HG03520 (cell line): ENCODE data around the gene FSD1.
A peak's percentile ranks its signal among the peaks of the same experiment; 100 is the strongest.

Experiments used
- ATAC-seq: cut with Tn5 transposase; IDR thresholded peaks from one replicate; pipeline ENCODE4 v1.9.1; 2021; ENCODE audit warnings: mild to moderate bottlenecking, moderate library complexity; ENCODE audit not compliant: unreplicated experiment

FSD1 gene

DNA sequence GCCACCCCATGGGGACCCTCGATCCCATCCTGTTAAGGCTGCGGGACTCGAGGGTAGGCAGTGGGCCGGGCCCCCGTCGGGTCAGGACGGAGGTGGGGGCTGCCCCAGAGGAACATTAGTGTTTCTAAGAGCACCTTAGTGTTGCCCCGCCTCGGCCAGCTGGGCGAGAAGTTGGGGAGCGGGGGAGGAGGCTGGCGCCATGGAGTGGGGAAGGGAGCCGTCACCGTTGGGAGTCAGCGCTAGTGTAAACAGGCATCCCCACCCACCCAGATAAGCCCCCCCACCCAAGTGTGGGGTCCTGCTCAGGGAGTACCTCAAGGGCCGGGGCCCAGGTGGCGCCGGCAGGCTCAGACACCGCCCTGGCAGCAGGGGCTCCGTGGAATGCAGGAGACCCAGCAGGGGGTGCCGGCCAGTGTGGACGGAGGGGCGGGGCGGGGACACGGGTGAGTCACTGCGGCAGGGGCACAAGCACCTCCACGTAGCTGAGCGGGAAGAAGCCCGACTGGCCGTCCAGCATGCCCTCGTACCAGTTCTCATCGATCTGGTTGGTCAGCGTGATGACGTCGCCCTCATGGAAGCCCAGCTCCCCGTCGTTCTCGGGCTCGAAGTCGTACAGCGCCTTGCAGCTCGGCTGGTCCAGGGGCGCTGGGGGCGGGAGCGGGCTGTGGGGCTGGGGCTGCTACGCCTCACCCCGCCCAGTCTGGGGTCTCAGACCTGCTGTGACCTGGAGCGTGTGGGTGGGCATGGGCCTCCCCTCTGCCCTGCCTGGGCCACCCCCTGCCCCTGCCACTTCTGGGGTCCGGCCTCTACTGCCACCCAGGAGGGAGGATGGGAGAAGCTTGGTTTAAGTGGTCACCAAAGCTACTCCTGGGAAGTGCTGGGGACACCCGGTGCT lies 57.0 kb downstream of the FSD1 start:
- no peak for ATAC-seq

DNA sequence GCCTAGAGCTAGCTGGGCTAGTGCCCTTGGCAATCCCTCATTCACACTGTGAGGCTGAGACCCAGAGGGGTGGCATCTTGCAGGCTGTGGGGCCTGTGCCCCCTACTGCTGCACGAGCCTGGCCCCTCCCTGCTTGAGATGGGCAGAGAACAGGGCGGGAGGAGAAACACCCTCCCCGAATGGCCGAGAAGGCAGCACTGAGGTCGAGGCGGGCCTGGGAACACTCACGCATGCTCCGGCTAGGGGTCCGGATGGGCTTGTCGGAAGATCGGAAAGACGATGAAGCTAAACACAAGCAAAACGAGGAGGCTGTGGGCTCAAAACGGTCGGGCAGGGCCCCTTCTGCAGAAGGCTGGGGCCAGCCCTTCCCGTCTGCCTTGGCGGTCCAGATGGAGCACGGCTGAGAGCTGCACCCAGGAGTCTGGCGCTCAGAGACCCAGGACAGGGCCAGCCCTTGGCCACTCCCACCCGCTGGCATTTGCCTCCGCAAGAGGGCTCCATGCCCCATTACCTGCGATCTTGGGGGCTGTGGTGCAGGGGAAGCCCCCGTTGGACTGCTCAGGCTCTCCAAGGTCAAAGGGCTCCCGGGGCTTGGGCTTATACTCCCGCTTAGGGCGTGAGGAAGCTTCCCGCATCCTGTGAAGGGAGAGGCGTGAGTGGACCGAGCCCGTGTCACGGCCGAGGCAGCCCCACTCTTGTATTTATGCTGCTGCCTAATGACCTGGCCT lies 57.9 kb downstream of the FSD1 start:
- no peak for ATAC-seq

DNA sequence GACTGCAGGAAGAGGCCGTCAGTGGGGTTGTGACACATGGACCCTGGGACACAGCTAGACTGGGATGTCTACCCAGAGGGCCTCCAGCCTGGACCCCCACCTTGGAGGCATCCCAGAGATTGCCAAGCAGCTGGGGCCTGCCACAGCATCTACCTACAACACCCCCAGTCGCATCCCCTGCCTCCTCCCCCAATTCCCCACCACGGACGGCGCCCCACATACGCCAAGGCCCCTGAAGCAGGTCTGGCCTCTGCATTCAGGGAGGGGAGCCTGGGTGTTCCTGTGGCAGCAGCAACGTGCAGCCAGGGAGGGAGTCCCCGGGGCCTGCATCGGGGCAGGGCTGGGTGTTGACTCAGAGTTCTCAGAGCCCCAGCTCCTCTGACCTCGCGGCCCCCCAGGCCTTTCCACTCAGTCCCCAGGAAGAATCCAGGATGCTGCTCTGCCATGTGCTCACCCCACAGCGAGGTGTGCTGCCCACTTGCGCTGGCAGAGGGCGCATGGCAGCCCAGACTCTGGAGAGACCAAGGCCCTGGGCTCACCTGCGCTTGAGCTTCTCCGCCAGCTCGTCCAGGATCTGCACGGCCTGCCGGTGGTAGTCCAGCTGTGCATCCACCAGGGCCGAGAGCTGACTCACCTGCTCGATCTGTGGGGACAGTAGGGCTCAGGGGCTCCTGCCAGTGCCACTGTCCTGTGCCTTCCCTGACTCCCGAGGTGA lies 58.6 kb downstream of the FSD1 start:
- no peak for ATAC-seq

DNA sequence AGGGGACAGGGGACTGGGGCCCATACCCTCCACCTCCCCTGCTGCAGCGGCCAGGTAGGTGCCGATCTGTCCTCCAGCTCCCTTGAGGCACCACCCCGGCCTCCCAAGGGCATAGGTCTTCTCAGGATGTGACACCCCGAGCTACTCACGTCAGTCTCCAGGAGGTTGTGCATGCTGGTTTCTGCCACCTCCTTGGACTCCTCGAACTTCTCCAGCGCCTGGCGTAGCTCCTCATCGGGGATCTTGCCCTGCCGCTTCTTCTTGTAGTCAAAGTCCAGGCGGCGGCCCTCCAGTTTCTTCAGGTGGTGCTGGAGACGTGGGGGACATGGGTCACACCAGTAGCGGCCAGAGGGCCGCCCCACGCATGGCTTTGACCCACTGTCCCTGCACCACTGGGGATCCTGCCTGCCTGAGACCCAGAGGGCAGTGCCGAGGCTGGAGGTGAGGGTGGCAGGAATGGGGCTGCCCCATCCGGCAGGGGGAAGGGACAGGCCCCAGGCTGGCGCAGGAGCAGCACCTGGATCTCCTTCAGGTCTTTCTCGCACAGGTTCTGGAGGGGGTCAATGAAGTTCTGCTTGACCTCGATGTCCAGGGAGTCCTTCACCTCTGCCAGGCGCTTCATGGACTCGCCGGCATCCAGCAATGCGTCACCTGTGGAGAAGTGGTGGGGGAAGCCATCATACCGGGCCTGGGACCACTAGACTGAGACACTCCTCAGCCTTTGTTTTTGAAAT lies 59.3 kb downstream of the FSD1 start:
- no peak for ATAC-seq

DNA sequence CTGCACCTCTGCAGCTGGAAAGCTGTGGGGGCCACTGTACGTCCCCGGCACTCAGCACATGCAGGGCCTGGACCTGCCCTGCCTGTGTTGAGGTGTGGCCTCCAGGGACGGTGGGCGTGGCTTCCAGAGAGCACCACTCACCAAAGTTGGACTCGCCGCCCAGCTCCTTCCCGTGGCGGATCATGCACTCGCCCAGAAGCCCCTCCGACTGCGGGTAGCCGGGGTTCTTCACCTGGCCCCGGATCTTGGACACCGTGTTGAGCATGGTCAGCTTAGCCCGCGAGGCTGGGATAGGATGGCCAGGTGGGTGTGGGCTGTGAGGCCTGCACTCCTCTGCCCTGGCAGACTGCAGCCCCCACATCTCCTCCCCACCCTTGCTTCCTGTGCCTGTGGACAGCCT lies 60.9 kb downstream of the FSD1 start:
- no peak for ATAC-seq

DNA sequence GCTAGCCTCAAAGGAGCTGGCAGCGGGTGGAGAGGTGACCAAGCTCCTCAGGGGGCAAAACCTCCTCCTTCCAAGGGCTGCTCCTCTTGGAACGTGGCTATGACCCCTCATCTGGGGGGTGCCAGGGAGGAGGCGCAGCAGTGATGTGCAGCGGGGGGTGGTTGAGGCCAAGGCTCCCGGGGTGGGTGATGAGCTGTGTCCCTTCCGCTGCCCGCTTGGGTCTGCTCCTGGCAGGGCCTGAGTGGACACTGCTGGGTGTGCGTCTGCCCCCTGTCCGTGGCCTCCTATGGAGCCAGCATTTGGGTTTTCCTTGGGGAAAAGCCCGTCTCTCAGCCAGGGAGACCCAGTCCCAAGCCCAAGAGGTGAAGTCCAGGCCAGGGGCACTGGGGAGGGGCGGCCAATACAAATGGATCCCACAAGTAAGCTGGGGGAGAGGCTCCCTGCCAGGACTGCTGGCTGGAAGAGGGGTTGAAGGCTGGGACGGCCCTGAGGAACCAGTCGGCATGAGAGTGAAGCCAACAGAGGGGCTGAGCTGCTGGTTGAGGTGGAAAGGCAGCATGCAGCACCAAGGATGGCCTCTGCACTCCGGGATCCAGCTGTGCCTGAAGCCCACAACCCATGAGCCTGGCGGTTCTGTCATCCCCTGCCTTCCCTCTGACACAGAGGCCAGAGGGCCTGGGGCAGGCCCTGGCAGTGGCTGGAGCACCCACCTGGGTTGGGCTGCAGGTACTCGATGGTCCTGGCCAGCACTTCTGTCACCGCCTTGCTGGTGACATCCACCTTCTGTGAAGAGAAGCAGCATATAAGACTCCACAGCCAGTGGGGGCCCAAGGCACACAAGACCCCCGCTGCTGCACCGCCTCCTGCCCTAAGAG lies 61.6 kb downstream of the FSD1 start:
- no peak for ATAC-seq

DNA sequence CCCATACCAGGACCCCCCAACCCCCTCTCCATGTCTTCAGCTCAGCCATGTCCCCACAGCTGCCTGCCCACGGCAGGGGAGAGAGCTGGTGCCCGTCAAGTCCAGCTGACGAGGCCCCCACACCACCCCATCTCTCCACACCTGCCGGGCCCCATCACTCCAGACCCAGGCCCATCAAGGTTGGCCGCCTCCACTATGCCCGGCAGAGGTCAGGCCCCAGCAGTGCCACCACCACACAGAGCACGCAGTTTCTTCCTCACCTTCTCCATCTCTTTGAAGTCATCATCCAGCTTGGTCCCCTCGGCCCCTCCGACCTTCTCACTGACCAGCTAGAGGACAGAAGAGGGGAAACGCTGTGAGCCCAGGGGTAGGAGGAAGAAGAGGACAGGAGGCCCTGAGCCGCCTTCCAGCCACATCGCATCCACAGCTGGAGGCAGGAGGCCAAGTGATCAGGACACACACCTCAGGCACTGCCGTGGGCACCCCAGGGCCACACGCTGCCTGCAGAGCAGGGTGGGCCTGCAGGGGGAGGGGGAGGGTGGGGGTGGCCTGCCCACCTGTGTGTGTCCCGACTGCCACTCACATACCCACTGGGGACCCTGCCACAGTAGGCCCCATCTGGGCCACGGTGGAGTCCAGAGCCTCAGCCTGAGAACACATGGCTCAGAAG lies 62.4 kb downstream of the FSD1 start:
- no peak for ATAC-seq

DNA sequence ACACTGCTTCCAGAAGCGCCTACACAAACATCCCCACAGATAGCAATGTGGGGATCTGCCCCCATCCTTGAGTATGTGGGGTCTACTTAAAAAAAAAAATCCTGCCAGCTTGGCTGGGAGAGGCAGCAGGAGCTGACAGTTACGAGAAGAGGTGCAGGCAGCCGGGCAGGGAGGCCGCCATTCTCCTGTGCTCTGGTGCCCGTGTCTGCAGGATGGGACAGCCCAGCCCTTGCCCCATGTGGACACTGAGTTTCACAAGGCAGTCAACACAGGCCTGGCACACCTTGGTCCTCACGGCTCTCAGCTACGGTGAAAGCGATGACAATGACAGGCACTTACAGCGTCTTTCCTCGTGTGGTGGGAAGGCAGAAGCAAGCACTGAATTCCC lies 62.9 kb downstream of the FSD1 start:
- ATAC-seq = no peak

DNA sequence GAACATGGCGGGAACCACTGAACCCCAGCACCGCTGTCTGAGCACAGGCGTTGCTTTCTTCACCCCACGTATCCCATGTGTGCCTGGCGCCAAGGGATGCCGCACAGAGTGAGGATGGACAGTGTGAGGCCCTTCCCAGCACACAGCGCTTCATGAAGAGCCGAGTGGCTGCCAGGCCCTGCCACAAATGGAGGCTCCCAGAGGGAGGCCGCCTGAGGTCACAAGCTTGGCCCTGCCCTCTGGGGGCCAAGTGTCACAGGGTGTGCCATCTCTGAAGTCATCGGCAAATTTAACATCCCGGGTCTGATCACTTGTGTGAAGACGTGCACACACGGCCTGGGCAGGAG lies 63.4 kb downstream of the FSD1 start:
- no peak for ATAC-seq

DNA sequence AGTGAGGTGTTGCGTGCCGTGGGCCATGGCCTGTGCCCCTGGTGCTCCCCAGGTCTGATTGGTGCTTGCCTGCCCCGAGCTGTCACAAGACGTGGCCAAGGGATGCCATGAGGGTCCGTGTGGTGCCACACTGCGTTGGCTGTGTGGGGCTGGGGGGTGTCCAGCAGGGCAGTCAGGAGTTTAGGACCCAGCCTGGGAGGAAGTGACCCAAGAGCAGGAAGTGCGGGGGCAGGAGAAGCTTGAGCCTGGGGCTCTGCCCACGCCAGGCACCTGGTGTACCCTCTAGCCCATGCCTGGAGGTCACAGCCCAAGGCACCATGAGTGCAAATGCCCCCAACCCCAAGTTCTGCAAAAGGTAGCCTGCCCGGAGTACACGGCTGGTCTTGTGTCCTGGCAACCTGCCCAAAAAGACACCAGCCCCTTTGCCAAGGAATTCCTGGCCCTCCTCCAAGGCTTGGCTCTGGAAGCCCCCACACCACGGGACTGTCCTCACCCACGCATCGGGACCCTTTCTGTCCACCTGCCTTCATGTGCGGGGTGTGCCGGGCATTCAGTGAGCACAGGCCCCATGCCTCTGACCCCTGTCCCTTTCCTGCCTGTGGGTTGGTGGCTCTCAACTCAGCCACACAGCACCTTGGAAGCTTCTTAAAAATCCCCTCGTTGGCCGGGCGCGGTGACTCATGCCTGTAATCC lies 63.9 kb downstream of the FSD1 start:
- ATAC-seq = no peak

DNA sequence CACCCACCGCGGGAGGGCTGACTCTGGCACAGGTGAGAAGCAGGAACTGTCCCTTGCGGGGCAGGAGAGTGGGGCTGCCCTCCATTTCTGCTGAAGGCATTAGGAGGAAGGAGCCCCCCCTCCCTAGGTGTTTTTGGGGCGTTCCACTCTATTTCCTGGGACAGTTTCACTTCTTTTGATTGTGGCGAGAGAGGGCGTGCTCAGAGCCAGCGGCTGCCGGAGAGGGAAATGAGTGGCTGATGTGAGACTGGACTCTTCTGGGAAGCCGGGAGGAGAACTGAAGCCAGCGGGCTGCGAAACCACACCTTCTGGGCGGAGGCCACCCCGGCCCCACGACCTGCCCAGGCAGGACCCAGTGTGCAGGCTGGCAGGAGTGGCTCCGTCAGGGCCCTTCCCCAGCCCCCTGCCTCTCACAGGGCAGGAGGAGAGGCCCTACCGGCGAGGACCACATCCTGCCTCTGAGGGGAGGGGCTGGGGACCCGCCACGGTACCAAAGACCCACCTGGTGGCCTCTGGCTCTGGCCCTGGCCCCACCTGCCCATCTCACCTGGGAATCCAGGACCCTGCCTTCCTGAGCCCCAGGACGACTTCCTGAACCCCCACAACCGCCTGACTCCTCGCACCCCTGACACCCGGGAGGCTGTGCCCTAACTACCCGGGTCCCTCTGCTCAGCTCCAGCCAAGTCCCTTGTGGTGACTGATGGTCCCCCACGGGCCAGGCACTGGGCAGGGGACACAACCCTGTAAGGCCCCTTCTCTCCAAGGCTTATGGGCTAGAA lies 64.9 kb downstream of the FSD1 start:
- ATAC-seq = peak; percentile 49

DNA sequence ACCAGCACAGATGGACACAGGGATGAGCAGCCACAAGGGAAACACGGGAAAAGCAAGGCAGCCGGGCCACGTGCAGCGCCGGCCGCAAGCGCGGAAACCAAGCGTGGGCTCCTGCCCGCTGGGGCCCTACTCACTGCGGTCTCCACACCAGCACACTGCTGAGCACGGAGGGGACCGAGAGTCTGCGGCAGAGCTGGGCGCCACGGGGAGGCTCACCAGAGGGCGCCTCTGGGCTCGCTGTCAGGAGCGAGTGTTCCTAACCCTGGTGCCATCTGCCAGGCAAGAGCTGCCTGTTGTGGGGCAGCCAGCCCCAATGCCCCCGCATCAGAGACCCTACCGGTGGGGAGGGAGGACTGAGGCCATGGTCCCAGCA lies 65.5 kb downstream of the FSD1 start:
- ATAC-seq = peak; percentile 36

DNA sequence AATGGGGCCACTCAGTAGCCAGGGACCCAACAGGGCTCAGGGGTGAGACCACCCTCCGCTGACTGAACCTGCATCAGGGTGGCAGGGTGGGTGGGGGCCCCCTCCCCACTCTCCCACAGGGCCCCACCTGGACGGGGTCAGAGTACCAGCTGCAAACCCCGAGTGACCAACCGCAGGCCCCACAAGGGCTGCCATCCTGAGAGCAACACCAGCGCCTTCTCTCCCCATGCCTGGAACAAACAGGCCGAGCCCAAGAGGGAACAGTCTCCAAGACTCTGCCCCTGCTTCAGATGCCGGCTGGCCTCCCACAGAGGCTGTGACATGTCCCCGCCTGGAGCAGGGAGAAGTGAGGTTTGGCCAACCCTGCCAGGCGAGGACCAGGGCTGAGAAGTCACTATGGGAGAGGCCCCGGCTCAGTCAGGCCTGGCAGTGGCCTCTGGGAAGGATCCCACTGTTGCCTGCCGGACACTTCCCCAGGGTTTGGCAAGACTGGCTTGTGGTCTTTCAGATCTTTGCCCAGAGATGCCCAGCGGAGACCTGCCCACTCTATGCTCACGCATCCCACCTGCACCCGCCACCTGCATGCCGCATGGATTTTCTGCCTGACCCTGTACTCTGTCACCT lies 66.1 kb downstream of the FSD1 start:
- ATAC-seq = no peak

DNA sequence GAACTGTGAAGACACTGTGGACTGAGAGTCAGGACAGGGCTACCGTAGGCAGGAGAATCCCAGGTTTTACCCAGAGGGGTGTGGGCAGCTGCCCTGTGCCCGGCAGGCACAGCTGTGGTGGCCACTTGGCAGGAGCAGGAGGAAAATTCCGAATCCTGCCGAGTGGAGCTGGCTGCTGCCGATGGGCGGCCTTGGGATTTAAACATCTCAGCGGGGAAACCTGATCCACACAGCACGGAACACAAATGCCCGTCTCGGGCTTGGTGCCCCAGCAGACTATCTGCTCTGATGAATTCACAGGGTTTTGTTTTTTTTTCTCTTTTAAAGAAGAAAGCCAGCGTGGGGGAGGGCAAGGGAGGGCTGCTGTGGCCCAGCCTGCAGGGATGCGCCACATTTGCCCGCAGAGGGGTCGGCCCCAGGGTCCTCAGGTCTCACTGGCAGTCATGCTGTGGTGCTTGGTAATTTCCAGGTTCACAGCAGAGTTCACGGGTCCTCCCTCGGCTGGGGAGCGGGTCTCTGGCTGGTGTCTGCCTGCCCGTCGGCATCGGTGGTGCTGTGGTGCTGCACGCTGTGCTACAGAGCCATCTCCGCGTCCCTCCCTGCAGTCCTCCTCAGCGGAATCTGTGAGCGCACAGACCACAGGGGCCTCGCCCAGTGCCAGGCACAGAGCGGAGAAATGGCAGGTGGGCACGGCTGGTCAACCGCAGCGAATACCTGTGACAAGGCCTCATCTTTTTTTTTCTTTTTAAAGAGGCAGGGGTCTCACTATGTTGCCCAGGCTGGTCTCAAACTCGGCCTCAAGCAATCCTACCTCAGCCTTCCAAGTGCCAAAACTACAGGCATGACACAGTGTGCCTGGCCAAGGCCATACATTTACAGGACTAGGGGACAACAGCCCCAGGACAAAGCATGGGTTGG lies 67.1 kb downstream of the FSD1 start:
- no peak for ATAC-seq

DNA sequence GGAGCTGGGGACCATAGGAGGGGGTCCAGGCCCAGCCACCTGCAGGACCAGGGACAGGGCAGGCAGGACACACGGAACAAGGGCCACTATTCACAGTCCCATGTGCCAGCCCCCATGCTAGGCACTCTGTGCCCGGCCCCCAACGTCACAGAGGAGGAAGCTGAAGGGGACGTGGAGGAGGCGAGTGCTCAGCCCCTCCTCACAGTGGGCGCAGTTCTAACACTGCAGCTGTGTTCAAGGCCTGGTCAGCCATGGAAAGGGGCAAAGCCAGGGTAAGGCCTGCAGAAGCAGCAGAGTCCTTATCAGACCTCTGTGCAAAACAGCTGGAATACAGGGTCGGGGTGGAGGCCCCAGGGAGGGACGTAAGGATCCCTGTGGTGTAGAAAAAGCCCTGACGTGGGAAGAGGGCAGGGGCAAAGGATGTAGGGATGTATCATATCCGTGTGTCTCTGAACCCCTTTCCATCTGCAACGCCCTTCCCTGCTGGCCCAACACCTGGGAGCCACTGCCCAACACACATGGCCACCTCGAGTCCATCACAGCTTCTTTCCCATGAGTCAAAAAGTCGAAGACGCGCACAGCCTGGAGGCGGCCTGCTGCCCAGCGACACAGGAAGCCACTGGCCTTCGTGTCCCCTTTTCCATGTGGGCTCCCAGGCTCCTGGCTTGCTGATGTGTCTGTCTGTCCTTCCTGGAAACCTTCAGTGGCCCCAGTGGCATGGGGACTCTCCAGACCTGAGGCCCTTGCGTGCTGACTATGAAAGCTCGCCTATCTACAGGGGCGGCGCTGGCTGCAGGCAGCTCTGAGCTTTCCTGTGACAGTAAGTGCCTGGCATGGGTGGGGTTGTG lies 68.0 kb downstream of the FSD1 start:
- ATAC-seq = no peak

DNA sequence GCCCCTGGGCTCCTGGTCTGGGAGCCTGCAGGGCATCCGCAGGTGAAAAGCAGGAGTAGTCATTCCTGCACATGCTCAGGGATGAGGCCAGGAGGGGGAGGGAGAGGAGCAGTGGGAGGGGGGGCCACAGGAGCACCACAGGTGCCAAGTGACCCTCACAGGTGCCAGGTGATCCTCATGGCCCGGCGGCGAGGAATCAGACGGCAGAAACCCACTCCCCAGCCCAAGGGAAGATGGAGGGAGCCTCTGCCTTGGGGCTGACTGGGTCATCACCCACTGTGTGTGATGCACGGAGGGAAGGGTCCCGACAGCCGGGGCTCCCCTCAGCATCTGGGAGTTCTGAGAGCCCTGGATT lies 68.6 kb downstream of the FSD1 start:
- no peak for ATAC-seq
